GM23338 (cell line): ENCODE measurements around the gene IGF2R. TPM values are rescaled to one million over a fixed set of nuclear protein-coding genes. Genes with fewer than 3 reads are reported as not detected.

Experiments
- ATAC-seq: fragments of 200-7000 bp; cut with Tn5 transposase; 3 replicates; pipeline ENCODE4 v1.9.1; 2020
- DNase-seq: peaks from one replicate; pipeline ENCODE4 v3.0.0-alpha.2; 2015; ENCODE audit warnings: low spot score
- H2AFZ ChIP-seq: fragments of 200-600 bp; sonication (generic); 2 replicates; pipeline ENCODE4 v1.8.0; 2016; ENCODE audit warnings: antibody characterized with exemption, mild to moderate bottlenecking, moderate library complexity
- H3F3A ChIP-seq: fragments of 200-600 bp; sonication (generic); replicated peaks from 2 replicates; pipeline ENCODE4 v1.8.0; 2017; ENCODE audit warnings: antibody characterized with exemption, mixed run types, low read depth
- H3K27ac ChIP-seq: fragments of 200-600 bp; sonication (generic); 2 replicates; pipeline ENCODE4 v1.6.1; 2016; ENCODE audit warnings: low read depth
- H3K27me3 ChIP-seq: fragments of 200-600 bp; sonication (generic); 2 replicates; pipeline ENCODE4 v1.8.0; 2016; ENCODE audit warnings: mild to moderate bottlenecking, mixed run types, moderate library complexity; ENCODE audit not compliant: insufficient read depth
- H3K36me3 ChIP-seq: fragments of 200-600 bp; sonication (generic); 2 replicates; pipeline ENCODE4 v1.8.0; 2016; ENCODE audit warnings: mild to moderate bottlenecking; ENCODE audit not compliant: insufficient read depth
- H3K4me1 ChIP-seq: fragments of 200-600 bp; sonication (generic); 2 replicates; pipeline ENCODE4 v1.8.0; 2016; ENCODE audit warnings: mild to moderate bottlenecking, moderate library complexity; ENCODE audit not compliant: insufficient read depth
- H3K4me2 ChIP-seq: fragments of 200-600 bp; sonication (generic); 2 replicates; pipeline ENCODE4 v1.7.1; 2017; ENCODE audit warnings: mixed run types
- H3K4me3 ChIP-seq: fragments of 200-600 bp; sonication (generic); 2 replicates; pipeline ENCODE4 v1.6.1; 2016; ENCODE audit warnings: mixed run types
- H3K79me2 ChIP-seq: fragments of 200-600 bp; sonication (generic); replicated peaks from 2 replicates; pipeline ENCODE4 v1.8.0; 2017; ENCODE audit warnings: mild to moderate bottlenecking; ENCODE audit not compliant: insufficient read depth
- H3K9me2 ChIP-seq: fragments of 200-600 bp; sonication (generic); 2 replicates; pipeline ENCODE4 v1.8.0; 2017; ENCODE audit not compliant: insufficient read depth
- H4K20me1 ChIP-seq: fragments of 200-600 bp; sonication (generic); replicated peaks from 2 replicates; pipeline ENCODE4 v1.8.0; 2017; ENCODE audit warnings: mild to moderate bottlenecking; ENCODE audit not compliant: insufficient read depth
- H3K27ac Mint-ChIP-seq: 2 replicates; pipeline ENCODE4 v1.8.0; 2020; ENCODE audit warnings: inconsistent platforms, mild to moderate bottlenecking, moderate library complexity, mixed read lengths
- H3K27me3 Mint-ChIP-seq: 3 replicates; pipeline ENCODE4 v1.8.0; 2022; ENCODE audit warnings: low read depth, mild to moderate bottlenecking, moderate library complexity, mixed read lengths, inconsistent platforms; ENCODE audit not compliant: insufficient read depth, poor library complexity
- H3K36me3 Mint-ChIP-seq: 3 replicates; pipeline ENCODE4 v1.8.0; 2021; ENCODE audit warnings: low read depth, mild to moderate bottlenecking, inconsistent platforms, moderate library complexity, mixed read lengths
- H3K4me1 Mint-ChIP-seq: 3 replicates; pipeline ENCODE4 v1.8.0; 2020; ENCODE audit warnings: mild to moderate bottlenecking, inconsistent platforms, mixed read lengths
- H3K4me3 Mint-ChIP-seq: 3 replicates; pipeline ENCODE4 v1.8.0; 2021; ENCODE audit warnings: moderate library complexity, mild to moderate bottlenecking, inconsistent platforms, mixed read lengths
- H3K9me3 Mint-ChIP-seq: 3 replicates; pipeline ENCODE4 v1.8.0; 2020; ENCODE audit warnings: moderate library complexity, mild to moderate bottlenecking, inconsistent platforms, mixed read lengths
- CREB1 ChIP-seq: fragments of 250-450 bp; sonication (Bioruptor Pico); IDR thresholded peaks from 2 replicates; pipeline ENCODE4 v1.5.0; 2020; ENCODE audit warnings: low read depth, mild to moderate bottlenecking, moderate library complexity
- EZH2 ChIP-seq: fragments of 200-600 bp; sonication (generic); IDR thresholded peaks from one replicate; pipeline ENCODE4 v1.8.0; 2017; ENCODE audit warnings: antibody characterized with exemption, mild to moderate bottlenecking, low read depth; ENCODE audit not compliant: unreplicated experiment
- EZH2phosphoT487 ChIP-seq: fragments of 200-600 bp; sonication (generic); IDR thresholded peaks from one replicate; pipeline ENCODE4 v1.8.1; 2018; ENCODE audit warnings: antibody characterized with exemption; ENCODE audit not compliant: unreplicated experiment
- NANOG ChIP-seq: IDR thresholded peaks from 2 replicates; pipeline ENCODE4 v1.6.1; 2016; ENCODE audit warnings: antibody characterized with exemption, borderline replicate concordance
- POLR2AphosphoS5 ChIP-seq: IDR thresholded peaks from 2 replicates; pipeline ENCODE4 v1.6.1; 2016; ENCODE audit warnings: antibody characterized with exemption, low read depth
- STAT1 ChIP-seq: IDR thresholded peaks from one replicate; pipeline ENCODE4 v1.6.1; 2016; ENCODE audit warnings: antibody characterized with exemption; ENCODE audit not compliant: unreplicated experiment
- ZNF114 ChIP-seq: fragments of 250-450 bp; sonication (Bioruptor Pico); IDR thresholded peaks from 2 replicates; pipeline ENCODE4 v1.5.0; 2020; ENCODE audit warnings: mild to moderate bottlenecking, moderate library complexity
- polyA plus RNA-seq: library from polyadenylated mRNA; unstranded; fragments of >200 nt; fragmentation: Nextera tagmentation; extraction: Ambion mirVana; gene quantifications from 2 replicates; pipeline ENCODE4 v1.2.1, GENCODE V29; 2016
- total RNA-seq: library from RNA; depleted of rRNA; stranded (reverse); fragments of >200 nt; shearing (Covaris generic); gene quantifications from 2 replicates; pipeline ENCODE4 v1.2.3, GENCODE V29; 2014
- TF ChIP-seq, protein P1 (sequence below), 2 experiments: fragments of 200-600 bp in 1 of 2; sonication (generic) in 1 of 2; conservative IDR thresholded peaks; 2 replicates each; pipeline versions ENCODE4 v1.5.1 to v1.6.1; 2016 to 2017; ENCODE audit warnings: antibody characterized with exemption in 2 of 2, low read depth in 2 of 2, mild to moderate bottlenecking in 2 of 2, moderate library complexity in 1 of 2
- TF ChIP-seq, protein P2 (sequence below): fragments of 250-450 bp; sonication (Bioruptor Pico); IDR thresholded peaks from 2 replicates; pipeline ENCODE4 v1.5.0; 2020; ENCODE audit warnings: mild to moderate bottlenecking, moderate library complexity
- TF ChIP-seq, protein P3 (sequence below): IDR thresholded peaks from one replicate; pipeline ENCODE4 v1.6.1; 2018; ENCODE audit warnings: antibody characterized with exemption; ENCODE audit not compliant: unreplicated experiment
- TF ChIP-seq, protein P4 (sequence below): IDR thresholded peaks from 2 replicates; pipeline ENCODE4 v1.6.1; 2016; ENCODE audit warnings: antibody characterized with exemption

IGF2R gene
- total and polyA plus RNA-seq, 2 experiments from 2014 or later, result 12.5 to 76.4 TPM

DNA sequence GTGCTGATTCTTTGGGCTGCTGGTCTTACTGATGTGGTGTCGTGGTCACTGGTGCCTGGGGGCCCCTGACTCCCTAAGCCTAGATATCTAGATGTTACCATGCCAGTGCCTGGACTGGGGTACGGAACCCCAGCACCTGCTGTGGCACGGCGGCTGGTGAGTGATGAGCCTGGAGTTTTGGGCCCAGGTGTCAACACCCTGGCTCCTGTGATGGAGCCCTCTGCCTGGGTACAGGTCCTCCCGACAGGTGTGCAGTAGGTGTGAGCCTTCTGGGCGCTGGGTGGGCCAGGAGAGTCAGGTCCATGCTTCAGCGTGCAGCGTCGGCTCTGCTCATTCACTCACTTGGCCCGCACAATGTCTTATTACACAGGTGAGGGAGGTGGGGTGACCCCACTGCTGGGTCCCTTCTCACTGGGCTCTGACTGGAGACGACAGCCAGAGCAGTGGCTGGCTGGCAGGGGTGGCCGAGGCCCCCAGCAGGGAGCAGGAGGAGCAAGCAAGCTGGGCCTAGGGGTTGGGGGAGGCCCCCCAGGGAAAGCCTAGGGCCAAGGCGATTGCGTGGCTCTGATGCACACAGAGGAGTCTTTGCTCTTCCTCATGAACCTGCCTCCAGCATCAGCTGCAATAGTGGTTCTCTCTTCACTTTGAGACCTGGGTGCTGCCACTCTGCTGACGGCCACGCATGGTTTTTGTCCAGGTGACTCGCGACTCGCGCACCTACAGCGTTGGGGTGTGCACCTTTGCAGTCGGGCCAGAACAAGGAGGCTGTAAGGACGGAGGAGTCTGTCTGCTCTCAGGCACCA lies 110.2 kb downstream of the IGF2R start:
- Mint-ChIP-seq H3K27ac (no peak overlapping the region), H3K9me3 (peaks cover 11% of the 10 kb centered on the region), H3K36me3 (peaks cover 89% of the 10 kb centered on the region), H3K27me3 (peaks cover 16% of the 10 kb centered on the region), H3K4me3 (no peak overlapping the region), H3K4me1 (peaks cover 3% of the 10 kb centered on the region; the same call in 2 of the 3 replicates)
- Histone ChIP-seq H3K9me2 (no peaks in the 10 kb centered on the region), H4K20me1 (no peaks in the 10 kb centered on the region; the same call in 1 of the 2 replicates), H3K4me2 (no peak overlapping the region), H3F3A (no peaks in the 10 kb centered on the region), H3K79me2 (no peaks in the 10 kb centered on the region), H3K4me3 (no peak overlapping the region), H3K27ac (no peak overlapping the region), H2AFZ (no peak overlapping the region), H3K27me3 (no peaks in the 10 kb centered on the region), H3K4me1 (no peaks in the 10 kb centered on the region), H3K36me3 (peaks cover 30% of the 10 kb centered on the region)
- TF ChIP-seq EZH2 (no peak), EZH2phosphoT487 (no peak), NANOG (no peak), POLR2AphosphoS5 (no peak), STAT1 (no peak), ZNF114 (CRISPR knock-in tag) (no peak), CREB1 (no peak)
- TF ChIP-seq, protein P1, sequence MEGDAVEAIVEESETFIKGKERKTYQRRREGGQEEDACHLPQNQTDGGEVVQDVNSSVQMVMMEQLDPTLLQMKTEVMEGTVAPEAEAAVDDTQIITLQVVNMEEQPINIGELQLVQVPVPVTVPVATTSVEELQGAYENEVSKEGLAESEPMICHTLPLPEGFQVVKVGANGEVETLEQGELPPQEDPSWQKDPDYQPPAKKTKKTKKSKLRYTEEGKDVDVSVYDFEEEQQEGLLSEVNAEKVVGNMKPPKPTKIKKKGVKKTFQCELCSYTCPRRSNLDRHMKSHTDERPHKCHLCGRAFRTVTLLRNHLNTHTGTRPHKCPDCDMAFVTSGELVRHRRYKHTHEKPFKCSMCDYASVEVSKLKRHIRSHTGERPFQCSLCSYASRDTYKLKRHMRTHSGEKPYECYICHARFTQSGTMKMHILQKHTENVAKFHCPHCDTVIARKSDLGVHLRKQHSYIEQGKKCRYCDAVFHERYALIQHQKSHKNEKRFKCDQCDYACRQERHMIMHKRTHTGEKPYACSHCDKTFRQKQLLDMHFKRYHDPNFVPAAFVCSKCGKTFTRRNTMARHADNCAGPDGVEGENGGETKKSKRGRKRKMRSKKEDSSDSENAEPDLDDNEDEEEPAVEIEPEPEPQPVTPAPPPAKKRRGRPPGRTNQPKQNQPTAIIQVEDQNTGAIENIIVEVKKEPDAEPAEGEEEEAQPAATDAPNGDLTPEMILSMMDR (conservative IDR thresholded peaks at IDR 0.05; ENCODE audit: low read depth in 2 of 2), result no peak
- TF ChIP-seq, protein P2, sequence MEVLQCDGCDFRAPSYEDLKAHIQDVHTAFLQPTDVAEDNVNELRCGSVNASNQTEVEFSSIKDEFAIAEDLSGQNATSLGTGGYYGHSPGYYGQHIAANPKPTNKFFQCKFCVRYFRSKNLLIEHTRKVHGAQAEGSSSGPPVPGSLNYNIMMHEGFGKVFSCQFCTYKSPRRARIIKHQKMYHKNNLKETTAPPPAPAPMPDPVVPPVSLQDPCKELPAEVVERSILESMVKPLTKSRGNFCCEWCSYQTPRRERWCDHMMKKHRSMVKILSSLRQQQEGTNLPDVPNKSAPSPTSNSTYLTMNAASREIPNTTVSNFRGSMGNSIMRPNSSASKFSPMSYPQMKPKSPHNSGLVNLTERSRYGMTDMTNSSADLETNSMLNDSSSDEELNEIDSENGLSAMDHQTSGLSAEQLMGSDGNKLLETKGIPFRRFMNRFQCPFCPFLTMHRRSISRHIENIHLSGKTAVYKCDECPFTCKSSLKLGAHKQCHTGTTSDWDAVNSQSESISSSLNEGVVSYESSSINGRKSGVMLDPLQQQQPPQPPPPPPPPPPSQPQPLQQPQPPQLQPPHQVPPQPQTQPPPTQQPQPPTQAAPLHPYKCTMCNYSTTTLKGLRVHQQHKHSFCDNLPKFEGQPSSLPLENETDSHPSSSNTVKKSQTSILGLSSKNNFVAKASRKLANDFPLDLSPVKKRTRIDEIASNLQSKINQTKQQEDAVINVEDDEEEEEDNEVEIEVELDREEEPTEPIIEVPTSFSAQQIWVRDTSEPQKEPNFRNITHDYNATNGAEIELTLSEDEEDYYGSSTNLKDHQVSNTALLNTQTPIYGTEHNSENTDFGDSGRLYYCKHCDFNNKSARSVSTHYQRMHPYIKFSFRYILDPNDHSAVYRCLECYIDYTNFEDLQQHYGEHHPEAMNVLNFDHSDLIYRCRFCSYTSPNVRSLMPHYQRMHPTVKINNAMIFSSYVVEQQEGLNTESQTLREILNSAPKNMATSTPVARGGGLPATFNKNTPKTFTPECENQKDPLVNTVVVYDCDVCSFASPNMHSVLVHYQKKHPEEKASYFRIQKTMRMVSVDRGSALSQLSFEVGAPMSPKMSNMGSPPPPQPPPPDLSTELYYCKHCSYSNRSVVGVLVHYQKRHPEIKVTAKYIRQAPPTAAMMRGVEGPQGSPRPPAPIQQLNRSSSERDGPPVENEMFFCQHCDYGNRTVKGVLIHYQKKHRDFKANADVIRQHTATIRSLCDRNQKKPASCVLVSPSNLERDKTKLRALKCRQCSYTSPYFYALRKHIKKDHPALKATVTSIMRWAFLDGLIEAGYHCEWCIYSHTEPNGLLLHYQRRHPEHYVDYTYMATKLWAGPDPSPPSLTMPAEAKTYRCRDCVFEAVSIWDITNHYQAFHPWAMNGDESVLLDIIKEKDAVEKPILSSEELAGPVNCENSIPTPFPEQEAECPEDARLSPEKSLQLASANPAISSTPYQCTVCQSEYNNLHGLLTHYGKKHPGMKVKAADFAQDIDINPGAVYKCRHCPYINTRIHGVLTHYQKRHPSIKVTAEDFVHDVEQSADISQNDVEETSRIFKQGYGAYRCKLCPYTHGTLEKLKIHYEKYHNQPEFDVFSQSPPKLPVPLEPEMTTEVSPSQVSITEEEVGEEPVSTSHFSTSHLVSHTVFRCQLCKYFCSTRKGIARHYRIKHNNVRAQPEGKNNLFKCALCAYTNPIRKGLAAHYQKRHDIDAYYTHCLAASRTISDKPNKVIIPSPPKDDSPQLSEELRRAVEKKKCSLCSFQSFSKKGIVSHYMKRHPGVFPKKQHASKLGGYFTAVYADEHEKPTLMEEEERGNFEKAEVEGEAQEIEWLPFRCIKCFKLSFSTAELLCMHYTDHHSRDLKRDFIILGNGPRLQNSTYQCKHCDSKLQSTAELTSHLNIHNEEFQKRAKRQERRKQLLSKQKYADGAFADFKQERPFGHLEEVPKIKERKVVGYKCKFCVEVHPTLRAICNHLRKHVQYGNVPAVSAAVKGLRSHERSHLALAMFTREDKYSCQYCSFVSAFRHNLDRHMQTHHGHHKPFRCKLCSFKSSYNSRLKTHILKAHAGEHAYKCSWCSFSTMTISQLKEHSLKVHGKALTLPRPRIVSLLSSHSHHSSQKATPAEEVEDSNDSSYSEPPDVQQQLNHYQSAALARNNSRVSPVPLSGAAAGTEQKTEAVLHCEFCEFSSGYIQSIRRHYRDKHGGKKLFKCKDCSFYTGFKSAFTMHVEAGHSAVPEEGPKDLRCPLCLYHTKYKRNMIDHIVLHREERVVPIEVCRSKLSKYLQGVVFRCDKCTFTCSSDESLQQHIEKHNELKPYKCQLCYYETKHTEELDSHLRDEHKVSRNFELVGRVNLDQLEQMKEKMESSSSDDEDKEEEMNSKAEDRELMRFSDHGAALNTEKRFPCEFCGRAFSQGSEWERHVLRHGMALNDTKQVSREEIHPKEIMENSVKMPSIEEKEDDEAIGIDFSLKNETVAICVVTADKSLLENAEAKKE, result no peak
- TF ChIP-seq, protein P3, sequence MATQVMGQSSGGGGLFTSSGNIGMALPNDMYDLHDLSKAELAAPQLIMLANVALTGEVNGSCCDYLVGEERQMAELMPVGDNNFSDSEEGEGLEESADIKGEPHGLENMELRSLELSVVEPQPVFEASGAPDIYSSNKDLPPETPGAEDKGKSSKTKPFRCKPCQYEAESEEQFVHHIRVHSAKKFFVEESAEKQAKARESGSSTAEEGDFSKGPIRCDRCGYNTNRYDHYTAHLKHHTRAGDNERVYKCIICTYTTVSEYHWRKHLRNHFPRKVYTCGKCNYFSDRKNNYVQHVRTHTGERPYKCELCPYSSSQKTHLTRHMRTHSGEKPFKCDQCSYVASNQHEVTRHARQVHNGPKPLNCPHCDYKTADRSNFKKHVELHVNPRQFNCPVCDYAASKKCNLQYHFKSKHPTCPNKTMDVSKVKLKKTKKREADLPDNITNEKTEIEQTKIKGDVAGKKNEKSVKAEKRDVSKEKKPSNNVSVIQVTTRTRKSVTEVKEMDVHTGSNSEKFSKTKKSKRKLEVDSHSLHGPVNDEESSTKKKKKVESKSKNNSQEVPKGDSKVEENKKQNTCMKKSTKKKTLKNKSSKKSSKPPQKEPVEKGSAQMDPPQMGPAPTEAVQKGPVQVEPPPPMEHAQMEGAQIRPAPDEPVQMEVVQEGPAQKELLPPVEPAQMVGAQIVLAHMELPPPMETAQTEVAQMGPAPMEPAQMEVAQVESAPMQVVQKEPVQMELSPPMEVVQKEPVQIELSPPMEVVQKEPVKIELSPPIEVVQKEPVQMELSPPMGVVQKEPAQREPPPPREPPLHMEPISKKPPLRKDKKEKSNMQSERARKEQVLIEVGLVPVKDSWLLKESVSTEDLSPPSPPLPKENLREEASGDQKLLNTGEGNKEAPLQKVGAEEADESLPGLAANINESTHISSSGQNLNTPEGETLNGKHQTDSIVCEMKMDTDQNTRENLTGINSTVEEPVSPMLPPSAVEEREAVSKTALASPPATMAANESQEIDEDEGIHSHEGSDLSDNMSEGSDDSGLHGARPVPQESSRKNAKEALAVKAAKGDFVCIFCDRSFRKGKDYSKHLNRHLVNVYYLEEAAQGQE, result no peak
- TF ChIP-seq, protein P4, sequence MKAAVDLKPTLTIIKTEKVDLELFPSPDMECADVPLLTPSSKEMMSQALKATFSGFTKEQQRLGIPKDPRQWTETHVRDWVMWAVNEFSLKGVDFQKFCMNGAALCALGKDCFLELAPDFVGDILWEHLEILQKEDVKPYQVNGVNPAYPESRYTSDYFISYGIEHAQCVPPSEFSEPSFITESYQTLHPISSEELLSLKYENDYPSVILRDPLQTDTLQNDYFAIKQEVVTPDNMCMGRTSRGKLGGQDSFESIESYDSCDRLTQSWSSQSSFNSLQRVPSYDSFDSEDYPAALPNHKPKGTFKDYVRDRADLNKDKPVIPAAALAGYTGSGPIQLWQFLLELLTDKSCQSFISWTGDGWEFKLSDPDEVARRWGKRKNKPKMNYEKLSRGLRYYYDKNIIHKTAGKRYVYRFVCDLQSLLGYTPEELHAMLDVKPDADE, result no peak
- ATAC-seq, result no peak
- DNase-seq, result no peak
